ENCODE measurements around the gene CXCL1. TPM values are rescaled to one million over a fixed set of nuclear protein-coding genes. Genes with fewer than 3 reads are reported as not detected.
A peak's percentile ranks its signal among the peaks of the same experiment; 100 is the strongest.

The CXCL1 gene
- total RNA-seq, 1 donor from 2014 or later, result 8.2 TPM

- TF ChIP-seq CTCF (IDR thresholded peaks at IDR 0.05), result no peak
- Histone ChIP-seq H3K4me3 (no peak overlapping the region), H3K9me3 (no peaks in the 10 kb centered on the region), H3K27me3 (no peaks in the 10 kb centered on the region), H3K4me1 (no peaks in the 10 kb centered on the region), H3K36me3 (no peaks in the 10 kb centered on the region), H3K27ac (no peak overlapping the region)
- no peak for ATAC-seq
- DNase-seq, result no peak
- intact Hi-C loops (cut with DNase I), result no loop called here
Measured at GRCh38 chr4:73912191-73912590, 43.0 kb downstream of the CXCL1 start.

GRCh38 chr4:73914071-73914470 lies 44.9 kb downstream of the CXCL1 start:
- H3K4me3 ChIP-seq, result no peak overlapping the region
- ATAC-seq (no peak), DNase-seq (no peak)
- no peak for TF ChIP-seq CTCF (IDR thresholded peaks at IDR 0.05)
- H3K27me3 ChIP-seq, result no peaks in the 10 kb centered on the region
- H3K36me3 ChIP-seq, result no peaks in the 10 kb centered on the region
- H3K27ac ChIP-seq, result no peak overlapping the region
- no peaks in the 10 kb centered on the region for H3K9me3 ChIP-seq
- intact Hi-C loops (cut with DNase I), result no loop called here
- H3K4me1 ChIP-seq, result no peaks in the 10 kb centered on the region

- H3K27ac ChIP-seq, result no peak overlapping the region
- H3K36me3 ChIP-seq, result no peaks in the 10 kb centered on the region
- H3K9me3 ChIP-seq, result no peaks in the 10 kb centered on the region
- ATAC-seq, result no peak
- H3K4me1 ChIP-seq, result no peaks in the 10 kb centered on the region
- H3K27me3 ChIP-seq, result no peaks in the 10 kb centered on the region
- intact Hi-C loops (cut with DNase I), result no loop called here
- no peak overlapping the region for H3K4me3 ChIP-seq
- no peak for TF ChIP-seq CTCF (IDR thresholded peaks at IDR 0.05)
- DNase-seq, result no peak
Measured at GRCh38 chr4:73916172-73916925, 47.2 kb downstream of the CXCL1 start.

GRCh38 chr4:73917081-73917501 lies 47.9 kb downstream of the CXCL1 start:
- H3K27me3 ChIP-seq, result no peaks in the 10 kb centered on the region
- ATAC-seq (peak; percentile 35), DNase-seq (no peak)
- no peaks in the 10 kb centered on the region for H3K4me1 ChIP-seq
- no peak overlapping the region for H3K4me3 ChIP-seq
- TF ChIP-seq CTCF (IDR thresholded peaks at IDR 0.05), result no peak
- H3K36me3 ChIP-seq, result no peaks in the 10 kb centered on the region
- no peaks in the 10 kb centered on the region for H3K9me3 ChIP-seq
- intact Hi-C loops (cut with DNase I), result no loop called here
- H3K27ac ChIP-seq, result no peak overlapping the region

- no peak overlapping the region for H3K4me3 ChIP-seq
- no peaks in the 10 kb centered on the region for H3K27me3 ChIP-seq
- TF ChIP-seq CTCF (IDR thresholded peaks at IDR 0.05), result no peak
- no peaks in the 10 kb centered on the region for H3K36me3 ChIP-seq
- H3K27ac ChIP-seq, result no peak overlapping the region
- ATAC-seq (no peak), DNase-seq (no peak)
- intact Hi-C loops (cut with DNase I), result no loop called here
- H3K9me3 ChIP-seq, result no peaks in the 10 kb centered on the region
- peaks cover 2% of the 10 kb centered on the region for H3K4me1 ChIP-seq
Measured at GRCh38 chr4:73918058-73918457, 48.9 kb downstream of the CXCL1 start.

All from upper lobe of right lung (tissue), 1 donor.